Progenitor cell of endocrine pancreas (in vitro differentiated cells): ENCODE measurements around the gene DUOX2. TPM values are rescaled to one million over a fixed set of nuclear protein-coding genes. Genes with fewer than 3 reads are reported as not detected.
"Not testable (repeated sequence)": the region's sequence is repeated elsewhere in the genome, so short reads cannot be mapped to it uniquely, and the experiment has no call there.

Source experiments
- DNase-seq: peaks from one replicate; pipeline ENCODE4 v3.0.0; 2021; ENCODE audit warnings: low spot score; ENCODE audit not compliant: unreplicated experiment
- H3K27ac Mint-ChIP-seq: 2 replicates; pipeline ENCODE4 v1.8.0; 2021; ENCODE audit warnings: mild to moderate bottlenecking, moderate library complexity, mixed read lengths
- H3K27me3 Mint-ChIP-seq: 2 replicates; pipeline ENCODE4 v1.8.0; 2021; ENCODE audit warnings: mixed read lengths
- H3K36me3 Mint-ChIP-seq: 2 replicates; pipeline ENCODE4 v1.8.0; 2022; ENCODE audit warnings: mixed read lengths; ENCODE audit not compliant: insufficient read depth
- H3K4me1 Mint-ChIP-seq: 2 replicates; pipeline ENCODE4 v1.8.0; 2021; ENCODE audit warnings: low read depth, mixed read lengths
- H3K4me3 Mint-ChIP-seq: 2 replicates; pipeline ENCODE4 v1.8.0; 2021; ENCODE audit warnings: low read depth, mild to moderate bottlenecking, moderate library complexity, mixed read lengths
- H3K9me3 Mint-ChIP-seq: 2 replicates; pipeline ENCODE4 v1.8.0; 2021; ENCODE audit warnings: low read depth, mixed read lengths
- CTCF ChIP-seq: fragments of 200-600 bp; sonication (generic); IDR thresholded peaks from one replicate; pipeline ENCODE4 v1.5.0; 2021; ENCODE audit warnings: antibody characterized with exemption, mild to moderate bottlenecking; ENCODE audit not compliant: unreplicated experiment
- total RNA-seq: library from RNA; stranded (reverse); gene quantifications from 2 replicates; pipeline ENCODE4 v1.2.1, GENCODE V29; 2021

The DUOX2 gene
- total RNA-seq, 1 donor from 2014 or later = 0.53 TPM

DNA sequence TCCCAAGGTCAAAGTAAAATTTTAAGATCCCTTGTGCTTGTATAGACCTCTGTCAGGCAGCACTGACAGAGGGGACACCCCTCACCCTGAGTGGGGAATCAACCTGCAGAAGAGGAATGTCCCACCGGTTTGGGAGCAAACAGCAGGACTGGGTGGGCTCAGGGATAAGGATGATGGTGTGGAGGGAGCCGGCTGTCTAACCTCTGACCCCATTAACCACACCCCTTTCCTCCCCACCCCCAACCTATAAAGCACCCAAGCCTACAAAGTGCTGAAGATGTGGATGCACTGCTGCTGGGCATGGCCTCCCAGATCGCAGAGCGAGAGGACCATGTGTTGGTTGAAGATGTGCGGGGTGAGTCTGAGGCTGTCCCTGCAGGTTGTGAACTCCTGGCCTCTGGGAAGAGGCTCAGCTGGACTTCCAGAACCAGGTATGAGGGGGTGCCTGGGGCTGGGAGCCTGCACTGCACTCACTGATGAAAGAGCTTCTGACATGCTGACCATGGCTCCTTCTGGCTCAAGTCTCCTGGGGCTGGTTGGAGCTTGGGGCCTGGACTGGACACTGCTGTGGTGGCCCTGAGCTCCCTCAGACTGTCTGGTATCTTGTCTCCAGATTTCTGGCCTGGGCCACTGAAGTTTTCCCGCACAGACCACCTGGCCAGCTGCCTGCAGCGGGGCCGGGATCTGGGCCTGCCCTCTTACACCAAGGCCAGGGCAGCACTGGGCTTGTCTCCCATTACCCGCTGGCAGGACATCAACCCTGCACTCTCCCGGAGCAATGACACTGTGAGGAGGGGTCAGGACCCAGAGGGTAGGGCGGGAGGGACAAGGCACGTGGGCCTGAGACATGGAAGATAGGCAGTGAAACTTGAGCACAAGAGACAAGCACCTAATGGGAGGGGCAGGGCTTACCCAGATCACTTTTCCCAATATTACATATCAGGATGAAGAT is 25.1 kb upstream of the DUOX2 start:
- Mint-ChIP-seq H3K27ac (no peak overlapping the region), H3K9me3 (no peaks in the 10 kb centered on the region), H3K4me1 (peaks cover 1% of the 10 kb centered on the region), H3K36me3 (peaks cover 1% of the 10 kb centered on the region), H3K4me3 (no peak overlapping the region), H3K27me3 (peaks cover 27% of the 10 kb centered on the region)
- TF ChIP-seq CTCF = no peak
- DNase-seq = no peak

GRCh38 chr15:45137703-45138102 is 23.7 kb upstream of the DUOX2 start:
- Mint-ChIP-seq H3K36me3 (peaks cover 1% of the 10 kb centered on the region), H3K4me3 (no peak overlapping the region), H3K27me3 (peaks cover 38% of the 10 kb centered on the region), H3K9me3 (no peaks in the 10 kb centered on the region), H3K27ac (no peak overlapping the region), H3K4me1 (peaks cover 1% of the 10 kb centered on the region)
- TF ChIP-seq CTCF = no peak
- no peak for DNase-seq

GRCh38 chr15:45136378-45136764 is 22.4 kb upstream of the DUOX2 start:
- H3K4me3 Mint-ChIP-seq = no peak overlapping the region
- H3K4me1 Mint-ChIP-seq = peaks cover 5% of the 10 kb centered on the region
- H3K36me3 Mint-ChIP-seq = peaks cover 1% of the 10 kb centered on the region
- no peak for DNase-seq
- peak; percentile 40 for TF ChIP-seq CTCF
- peaks cover 49% of the 10 kb centered on the region for H3K27me3 Mint-ChIP-seq
- H3K9me3 Mint-ChIP-seq = no peaks in the 10 kb centered on the region
- peak overlapping the region; percentile 59 for H3K27ac Mint-ChIP-seq

- H3K4me1 Mint-ChIP-seq, H3K4me3 Mint-ChIP-seq, H3K36me3 Mint-ChIP-seq, H3K9me3 Mint-ChIP-seq, DNase-seq: not testable (repeated sequence)
- H3K27me3 Mint-ChIP-seq = peaks cover 54% of the 10 kb centered on the region
- H3K27ac Mint-ChIP-seq = peak overlapping the region; percentile 59
These were observed 21.9 kb upstream of the DUOX2 start for GRCh38 chr15:45135705-45136377.

GRCh38 chr15:45134682-45135604 is 21.0 kb upstream of the DUOX2 start:
- H3K36me3 Mint-ChIP-seq = peaks cover 1% of the 10 kb centered on the region

More at GRCh38 chr15:45134682-45135604, 21.0 kb upstream of the DUOX2 start:
- peaks cover 62% of the 10 kb centered on the region for H3K27me3 Mint-ChIP-seq
- peak overlapping the region; percentile 62 for H3K4me3 Mint-ChIP-seq
- DNase-seq = peak; percentile 34
- peak; percentile 46 for TF ChIP-seq CTCF
- H3K4me1 Mint-ChIP-seq = peaks cover 5% of the 10 kb centered on the region
- H3K27ac Mint-ChIP-seq = no peak overlapping the region
- no peaks in the 10 kb centered on the region for H3K9me3 Mint-ChIP-seq
